Fibroblast of lung (primary cell): ENCODE results near the gene WNK2.

Experiments
- EZH2 ChIP-seq: IDR thresholded peaks from 2 replicates; pipeline ENCODE4 v1.5.1; 2012; ENCODE audit warnings: low read length, control low read depth, mild to moderate bottlenecking; ENCODE audit errors: missing control alignments
- TF ChIP-seq, protein P1 (sequence below), 2 donors: IDR thresholded peaks in 1 of 2; conservative IDR thresholded peaks in 1 of 2; 1 replicate in 1 of 2; 2 replicates in 1 of 2; pipeline ENCODE4 v1.5.1; 2011 to 2012; ENCODE audit warnings: low read length in 2 of 2, control low read depth in 1 of 2, inconsistent platforms in 1 of 2, low read depth in 1 of 2, mild to moderate bottlenecking in 1 of 2

- TF ChIP-seq, protein P1, sequence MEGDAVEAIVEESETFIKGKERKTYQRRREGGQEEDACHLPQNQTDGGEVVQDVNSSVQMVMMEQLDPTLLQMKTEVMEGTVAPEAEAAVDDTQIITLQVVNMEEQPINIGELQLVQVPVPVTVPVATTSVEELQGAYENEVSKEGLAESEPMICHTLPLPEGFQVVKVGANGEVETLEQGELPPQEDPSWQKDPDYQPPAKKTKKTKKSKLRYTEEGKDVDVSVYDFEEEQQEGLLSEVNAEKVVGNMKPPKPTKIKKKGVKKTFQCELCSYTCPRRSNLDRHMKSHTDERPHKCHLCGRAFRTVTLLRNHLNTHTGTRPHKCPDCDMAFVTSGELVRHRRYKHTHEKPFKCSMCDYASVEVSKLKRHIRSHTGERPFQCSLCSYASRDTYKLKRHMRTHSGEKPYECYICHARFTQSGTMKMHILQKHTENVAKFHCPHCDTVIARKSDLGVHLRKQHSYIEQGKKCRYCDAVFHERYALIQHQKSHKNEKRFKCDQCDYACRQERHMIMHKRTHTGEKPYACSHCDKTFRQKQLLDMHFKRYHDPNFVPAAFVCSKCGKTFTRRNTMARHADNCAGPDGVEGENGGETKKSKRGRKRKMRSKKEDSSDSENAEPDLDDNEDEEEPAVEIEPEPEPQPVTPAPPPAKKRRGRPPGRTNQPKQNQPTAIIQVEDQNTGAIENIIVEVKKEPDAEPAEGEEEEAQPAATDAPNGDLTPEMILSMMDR (conservative IDR thresholded peaks at IDR 0.05 in 1 of 2, IDR thresholded peaks at IDR 0.05 in 1 of 2; ENCODE audit: low read depth in 1 of 2, low read length in 2 of 2) = no peak
- no peak for TF ChIP-seq EZH2
Observed at GRCh38 chr9:93194641-93195040, 10.7 kb downstream of the WNK2 start.
